T-helper 2 cell treated with Interferon-gamma antibody and Interleukin-4, amounts not matched to agents 5 μg/mL and 100 μg/mL, for 36 hours (primary cell): ENCODE results near the gene C3orf22.

Experiments
- DNase-seq: peaks from one replicate; pipeline ENCODE4 v3.0.0; 2021; ENCODE audit warnings: low spot score
- H3K27ac Mint-ChIP-seq: one replicate; pipeline ENCODE4 v1.8.0; 2021; ENCODE audit warnings: mild to moderate bottlenecking, mixed read lengths
- H3K27me3 Mint-ChIP-seq: one replicate; pipeline ENCODE4 v1.8.0; 2021; ENCODE audit warnings: low read depth, mixed read lengths
- H3K36me3 Mint-ChIP-seq: one replicate; pipeline ENCODE4 v1.8.0; 2021; ENCODE audit warnings: low read depth, mixed read lengths
- H3K4me1 Mint-ChIP-seq: one replicate; pipeline ENCODE4 v1.8.0; 2021; ENCODE audit warnings: low read depth, mixed read lengths
- H3K4me3 Mint-ChIP-seq: one replicate; pipeline ENCODE4 v1.8.0; 2022; ENCODE audit warnings: mild to moderate bottlenecking, moderate library complexity, mixed read lengths
- H3K9me3 Mint-ChIP-seq: one replicate; pipeline ENCODE4 v1.8.0; 2021; ENCODE audit warnings: mixed read lengths

Gene C3orf22

GRCh38 chr3:126570103-126570541 is 11.4 kb upstream of the C3orf22 start:
- no peak overlapping the region for H3K27ac Mint-ChIP-seq
- H3K27me3 Mint-ChIP-seq, result peaks cover 13% of the 10 kb centered on the region
- H3K36me3 Mint-ChIP-seq, result no peaks in the 10 kb centered on the region
- H3K9me3 Mint-ChIP-seq, result no peaks in the 10 kb centered on the region
- no peak for DNase-seq
- H3K4me1 Mint-ChIP-seq, result no peaks in the 10 kb centered on the region
- H3K4me3 Mint-ChIP-seq, result no peak overlapping the region

- H3K27me3 Mint-ChIP-seq, result peaks cover 16% of the 10 kb centered on the region
- no peak overlapping the region for H3K4me3 Mint-ChIP-seq
- no peak for DNase-seq
- no peaks in the 10 kb centered on the region for H3K36me3 Mint-ChIP-seq
- no peak overlapping the region for H3K27ac Mint-ChIP-seq
- H3K9me3 Mint-ChIP-seq, result no peaks in the 10 kb centered on the region
- H3K4me1 Mint-ChIP-seq, result no peaks in the 10 kb centered on the region
Measured at GRCh38 chr3:126569390-126569975, 10.8 kb upstream of the C3orf22 start.

- H3K4me3 Mint-ChIP-seq, result no peak overlapping the region
- H3K9me3 Mint-ChIP-seq, result no peaks in the 10 kb centered on the region
- peaks cover 16% of the 10 kb centered on the region for H3K27me3 Mint-ChIP-seq
- no peak overlapping the region for H3K27ac Mint-ChIP-seq
- H3K36me3 Mint-ChIP-seq, result no peaks in the 10 kb centered on the region
- H3K4me1 Mint-ChIP-seq, result no peaks in the 10 kb centered on the region
- DNase-seq, result no peak
Measured at GRCh38 chr3:126568776-126569342, 10.1 kb upstream of the C3orf22 start.

- no peaks in the 10 kb centered on the region for H3K36me3 Mint-ChIP-seq
- peaks cover 17% of the 10 kb centered on the region for H3K27me3 Mint-ChIP-seq
- no peak for DNase-seq
- no peaks in the 10 kb centered on the region for H3K4me1 Mint-ChIP-seq
- no peak overlapping the region for H3K27ac Mint-ChIP-seq
- H3K9me3 Mint-ChIP-seq, result no peaks in the 10 kb centered on the region
- H3K4me3 Mint-ChIP-seq, result no peak overlapping the region
Measured at GRCh38 chr3:126567696-126568438, 9.1 kb upstream of the C3orf22 start.

- H3K4me3 Mint-ChIP-seq, result no peak overlapping the region
- no peak for DNase-seq
- H3K27ac Mint-ChIP-seq, result no peak overlapping the region
- peaks cover 37% of the 10 kb centered on the region for H3K27me3 Mint-ChIP-seq
- no peaks in the 10 kb centered on the region for H3K4me1 Mint-ChIP-seq
- no peaks in the 10 kb centered on the region for H3K36me3 Mint-ChIP-seq
- no peaks in the 10 kb centered on the region for H3K9me3 Mint-ChIP-seq
Measured at GRCh38 chr3:126562737-126563276, 4.1 kb upstream of the C3orf22 start.

- H3K4me3 Mint-ChIP-seq, result no peak overlapping the region
- H3K9me3 Mint-ChIP-seq, result no peaks in the 10 kb centered on the region
- no peaks in the 10 kb centered on the region for H3K4me1 Mint-ChIP-seq
- no peak overlapping the region for H3K27ac Mint-ChIP-seq
- peaks cover 19% of the 10 kb centered on the region for H3K27me3 Mint-ChIP-seq
- H3K36me3 Mint-ChIP-seq, result no peaks in the 10 kb centered on the region
- no peak for DNase-seq
Measured at GRCh38 chr3:126557761-126558160, 971 bp downstream of the C3orf22 start.

- no peak overlapping the region for H3K4me3 Mint-ChIP-seq
- H3K4me1 Mint-ChIP-seq, result no peaks in the 10 kb centered on the region
- H3K27me3 Mint-ChIP-seq, result peaks cover 15% of the 10 kb centered on the region
- no peaks in the 10 kb centered on the region for H3K9me3 Mint-ChIP-seq
- H3K36me3 Mint-ChIP-seq, result no peaks in the 10 kb centered on the region
- no peak for DNase-seq
- H3K27ac Mint-ChIP-seq, result no peak overlapping the region
Measured at GRCh38 chr3:126557415-126557745, 1.4 kb downstream of the C3orf22 start.

GRCh38 chr3:126556637-126557414 is 1.9 kb downstream of the C3orf22 start:
- Mint-ChIP-seq H3K4me1 (no peaks in the 10 kb centered on the region), H3K27me3 (peaks cover 11% of the 10 kb centered on the region), H3K9me3 (no peaks in the 10 kb centered on the region)

GRCh38 chr3:126555795-126556636 is 2.7 kb downstream of the C3orf22 start:
- H3K27ac Mint-ChIP-seq, result no peak overlapping the region
- H3K4me3 Mint-ChIP-seq, result no peak overlapping the region
- DNase-seq, result no peak
- no peaks in the 10 kb centered on the region for H3K36me3 Mint-ChIP-seq
- no peaks in the 10 kb centered on the region for H3K4me1 Mint-ChIP-seq
- no peaks in the 10 kb centered on the region for H3K9me3 Mint-ChIP-seq
- H3K27me3 Mint-ChIP-seq, result peaks cover 7% of the 10 kb centered on the region

More at GRCh38 chr3:126556637-126557414, 1.9 kb downstream of the C3orf22 start:
- H3K4me3 Mint-ChIP-seq, result no peak overlapping the region
- no peaks in the 10 kb centered on the region for H3K36me3 Mint-ChIP-seq
- H3K27ac Mint-ChIP-seq, result no peak overlapping the region
- no peak for DNase-seq

GRCh38 chr3:126554560-126555525 is 3.9 kb downstream of the C3orf22 start:
- H3K4me1 Mint-ChIP-seq, result no peaks in the 10 kb centered on the region
- no peaks in the 10 kb centered on the region for H3K9me3 Mint-ChIP-seq
- H3K36me3 Mint-ChIP-seq, result no peaks in the 10 kb centered on the region
- no peak overlapping the region for H3K4me3 Mint-ChIP-seq
- no peaks in the 10 kb centered on the region for H3K27me3 Mint-ChIP-seq
- H3K27ac Mint-ChIP-seq, result no peak overlapping the region
- no peak for DNase-seq

- no peak for DNase-seq
- no peaks in the 10 kb centered on the region for H3K36me3 Mint-ChIP-seq
- no peaks in the 10 kb centered on the region for H3K9me3 Mint-ChIP-seq
- no peaks in the 10 kb centered on the region for H3K27me3 Mint-ChIP-seq
- no peak overlapping the region for H3K4me3 Mint-ChIP-seq
- H3K27ac Mint-ChIP-seq, result no peak overlapping the region
- H3K4me1 Mint-ChIP-seq, result no peaks in the 10 kb centered on the region
Measured at GRCh38 chr3:126553284-126554084, 5.2 kb downstream of the C3orf22 start.
